ENCODE data around the gene BTRC.

BTRC gene

GRCh38 chr10:101563497-101564040 is 209.6 kb downstream of the BTRC start:
- ATAC-seq (no peak), DNase-seq (ENCODE audit: low spot score in 2 of 2) (no peak)
- Mint-ChIP-seq H3K9me3 (no peaks in the 10 kb centered on the region), H3K4me3 (no peak overlapping the region), H3K4me1 (peaks cover 36% of the 10 kb centered on the region), H3K27ac (no peak overlapping the region), H3K36me3 (no peaks in the 10 kb centered on the region)

DNA sequence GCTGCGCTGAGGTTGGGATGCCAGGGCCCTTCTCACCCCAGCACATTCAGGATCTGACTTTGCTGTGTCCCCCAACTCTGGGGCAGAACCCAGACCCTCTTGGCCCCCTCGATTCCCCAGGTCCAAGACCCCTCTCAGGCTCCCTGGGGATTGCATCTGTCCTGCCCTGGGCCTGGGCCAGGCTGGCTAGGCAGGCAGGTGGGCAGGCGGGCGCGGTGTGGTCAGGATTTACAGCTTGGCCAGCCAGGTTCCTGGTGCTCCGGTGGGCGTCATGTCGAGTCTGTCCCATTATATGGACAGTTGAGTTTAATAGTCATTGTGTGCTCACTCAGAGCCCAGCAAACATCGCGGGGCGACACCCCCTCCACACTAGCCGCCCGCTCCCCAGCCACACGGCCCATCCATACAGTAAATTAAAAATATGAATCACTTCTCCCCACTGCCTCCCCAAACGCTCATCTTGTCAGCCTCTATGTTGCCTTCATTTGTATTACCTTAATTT is 210.6 kb downstream of the BTRC start:
- no peak overlapping the region for H3K27ac Mint-ChIP-seq
- ATAC-seq = no peak

GRCh38 chr10:101565370-101565900 is 211.5 kb downstream of the BTRC start:
- H3K36me3 Mint-ChIP-seq = peaks cover 5% of the 10 kb centered on the region
- no peak overlapping the region for H3K4me3 Mint-ChIP-seq
- ATAC-seq (no peak), DNase-seq (ENCODE audit: low spot score in 2 of 2) (no peak)
- peaks cover 30% of the 10 kb centered on the region for H3K4me1 Mint-ChIP-seq
- no peak overlapping the region for H3K27ac Mint-ChIP-seq
- no peaks in the 10 kb centered on the region for H3K9me3 Mint-ChIP-seq

More for the DNA sequence above, 210.6 kb downstream of the BTRC start:
- no peaks in the 10 kb centered on the region for H3K9me3 Mint-ChIP-seq
- no peaks in the 10 kb centered on the region for H3K36me3 Mint-ChIP-seq
- peaks cover 30% of the 10 kb centered on the region for H3K4me1 Mint-ChIP-seq
- no peak for DNase-seq (ENCODE audit: low spot score in 2 of 2)
- no peak overlapping the region for H3K4me3 Mint-ChIP-seq

- ATAC-seq (no peak), DNase-seq (ENCODE audit: low spot score in 2 of 2) (no peak)
- peaks cover 30% of the 10 kb centered on the region for H3K4me1 Mint-ChIP-seq
- no peaks in the 10 kb centered on the region for H3K9me3 Mint-ChIP-seq
- peaks cover 5% of the 10 kb centered on the region for H3K36me3 Mint-ChIP-seq
- H3K27ac Mint-ChIP-seq = no peak overlapping the region
- H3K4me3 Mint-ChIP-seq = no peak overlapping the region
Measured at GRCh38 chr10:101565936-101566332, 212.0 kb downstream of the BTRC start.

DNA sequence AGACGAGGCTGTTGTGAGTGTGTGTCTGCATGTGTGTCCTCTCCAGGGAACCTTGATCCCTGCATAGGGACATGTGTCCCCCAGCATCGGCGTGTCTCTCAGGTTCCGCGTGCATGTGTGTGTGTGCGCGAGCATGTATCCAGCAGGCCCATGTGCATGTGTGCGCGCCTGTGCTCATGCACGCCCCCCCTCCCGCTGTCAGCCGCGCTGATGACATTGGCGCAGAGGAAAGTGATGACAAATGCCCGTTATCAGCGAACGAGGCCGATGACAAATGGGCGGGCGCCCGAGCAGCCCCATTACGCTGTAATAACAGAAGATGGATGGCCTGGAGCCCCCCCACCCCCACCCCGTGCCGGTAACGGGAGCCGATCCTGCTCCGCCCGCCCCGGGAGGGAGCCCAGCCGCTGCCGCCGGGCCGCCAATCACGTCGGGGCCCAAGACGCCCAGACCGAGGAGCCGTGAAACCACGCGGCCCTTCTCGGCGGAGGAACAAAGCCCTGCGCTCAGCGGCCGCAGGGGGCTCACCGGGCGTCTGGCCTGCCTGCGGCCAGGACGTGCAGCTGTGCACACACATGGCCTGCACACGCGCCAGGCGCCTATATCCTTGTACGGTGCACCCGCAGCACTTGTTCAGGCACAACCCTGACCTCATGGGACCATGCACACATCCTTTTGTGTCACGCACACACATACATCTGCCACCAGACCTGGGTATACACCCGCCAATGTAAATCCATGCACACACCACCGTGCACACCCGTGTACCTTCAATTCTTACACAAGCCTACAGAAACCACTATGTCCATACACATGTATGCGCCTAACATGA is 212.6 kb downstream of the BTRC start:
- peaks cover 5% of the 10 kb centered on the region for H3K36me3 Mint-ChIP-seq
- no peak for DNase-seq (ENCODE audit: low spot score in 2 of 2)
- ATAC-seq = no peak
- no peaks in the 10 kb centered on the region for H3K9me3 Mint-ChIP-seq
- no peak overlapping the region for H3K27ac Mint-ChIP-seq
- H3K4me1 Mint-ChIP-seq = peaks cover 26% of the 10 kb centered on the region
- H3K4me3 Mint-ChIP-seq = peak overlapping the region; percentile 2

DNA sequence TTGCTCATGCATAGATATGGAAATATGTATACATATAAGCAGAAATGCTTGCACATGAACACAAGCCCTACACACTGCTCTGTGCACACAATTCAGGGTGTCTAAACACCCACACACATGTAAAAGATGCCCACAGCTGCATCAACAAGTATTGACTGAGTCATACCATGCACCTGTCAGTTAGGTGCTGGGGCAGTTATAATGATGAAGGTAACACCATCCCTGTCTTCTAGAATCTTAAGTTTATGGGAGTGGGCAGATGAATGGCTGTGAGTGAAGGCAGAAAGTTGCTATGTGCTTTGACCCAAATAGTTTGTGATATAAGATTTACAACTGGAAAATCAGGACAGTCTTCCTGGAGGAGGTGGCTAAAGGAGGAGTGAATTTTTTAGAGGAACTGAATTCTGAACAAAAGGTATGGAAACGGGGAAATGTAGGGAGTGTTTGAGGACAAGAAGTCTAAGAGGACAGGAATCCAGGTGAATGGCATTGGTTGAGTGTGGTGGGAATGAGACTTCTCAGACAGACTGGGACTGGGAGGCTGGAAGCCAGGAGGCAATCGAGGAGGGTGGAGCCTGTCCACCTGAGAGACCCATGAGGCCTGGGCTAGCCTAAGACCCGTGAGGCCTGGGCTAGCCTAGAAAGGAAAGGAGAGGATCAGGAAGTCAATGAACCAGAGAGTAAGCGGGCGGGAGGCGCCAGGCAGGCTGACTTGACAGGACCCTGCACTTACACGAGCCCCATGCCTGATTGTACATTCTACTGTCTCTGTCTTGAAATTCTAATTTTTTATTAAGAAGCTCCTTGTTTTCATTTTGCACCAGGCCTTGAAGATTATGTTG is 213.4 kb downstream of the BTRC start:
- no peak for DNase-seq (ENCODE audit: low spot score in 2 of 2)
- H3K4me3 Mint-ChIP-seq = peak overlapping the region; percentile 2
- peaks cover 26% of the 10 kb centered on the region for H3K4me1 Mint-ChIP-seq
- H3K9me3 Mint-ChIP-seq = no peaks in the 10 kb centered on the region
- no peak overlapping the region for H3K27ac Mint-ChIP-seq
- peaks cover 5% of the 10 kb centered on the region for H3K36me3 Mint-ChIP-seq
- peak; percentile 50 for ATAC-seq

- no peaks in the 10 kb centered on the region for H3K9me3 Mint-ChIP-seq
- ATAC-seq = no peak
- peak overlapping the region; percentile 74 for H3K4me3 Mint-ChIP-seq
- H3K27ac Mint-ChIP-seq = no peak overlapping the region
- no peak for DNase-seq (ENCODE audit: low spot score in 2 of 2)
- peaks cover 5% of the 10 kb centered on the region for H3K36me3 Mint-ChIP-seq
- H3K4me1 Mint-ChIP-seq = peaks cover 26% of the 10 kb centered on the region
Measured at GRCh38 chr10:101568054-101568745, 214.2 kb downstream of the BTRC start.

DNA sequence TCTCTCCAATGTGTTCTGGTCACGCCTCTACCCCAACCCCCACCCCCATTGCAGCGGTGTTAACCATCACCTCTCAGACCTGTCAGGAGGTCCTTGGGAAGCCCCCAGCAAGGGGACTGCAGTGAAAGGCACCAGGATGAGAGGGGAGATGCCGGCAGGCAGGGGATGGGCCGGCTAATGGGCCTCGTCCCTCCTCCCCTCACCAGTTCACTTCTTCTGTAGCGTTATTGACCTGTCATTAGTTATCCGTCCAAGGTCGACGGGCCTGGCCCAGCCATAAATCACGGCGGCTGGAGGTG is 215.3 kb downstream of the BTRC start:
- H3K27ac Mint-ChIP-seq = no peak overlapping the region
- H3K36me3 Mint-ChIP-seq = peaks cover 5% of the 10 kb centered on the region
- peak overlapping the region; percentile 74 for H3K4me3 Mint-ChIP-seq
- ATAC-seq = no peak
- no peaks in the 10 kb centered on the region for H3K9me3 Mint-ChIP-seq
- peaks cover 26% of the 10 kb centered on the region for H3K4me1 Mint-ChIP-seq
- DNase-seq (ENCODE audit: low spot score in 2 of 2) = no peak

DNA sequence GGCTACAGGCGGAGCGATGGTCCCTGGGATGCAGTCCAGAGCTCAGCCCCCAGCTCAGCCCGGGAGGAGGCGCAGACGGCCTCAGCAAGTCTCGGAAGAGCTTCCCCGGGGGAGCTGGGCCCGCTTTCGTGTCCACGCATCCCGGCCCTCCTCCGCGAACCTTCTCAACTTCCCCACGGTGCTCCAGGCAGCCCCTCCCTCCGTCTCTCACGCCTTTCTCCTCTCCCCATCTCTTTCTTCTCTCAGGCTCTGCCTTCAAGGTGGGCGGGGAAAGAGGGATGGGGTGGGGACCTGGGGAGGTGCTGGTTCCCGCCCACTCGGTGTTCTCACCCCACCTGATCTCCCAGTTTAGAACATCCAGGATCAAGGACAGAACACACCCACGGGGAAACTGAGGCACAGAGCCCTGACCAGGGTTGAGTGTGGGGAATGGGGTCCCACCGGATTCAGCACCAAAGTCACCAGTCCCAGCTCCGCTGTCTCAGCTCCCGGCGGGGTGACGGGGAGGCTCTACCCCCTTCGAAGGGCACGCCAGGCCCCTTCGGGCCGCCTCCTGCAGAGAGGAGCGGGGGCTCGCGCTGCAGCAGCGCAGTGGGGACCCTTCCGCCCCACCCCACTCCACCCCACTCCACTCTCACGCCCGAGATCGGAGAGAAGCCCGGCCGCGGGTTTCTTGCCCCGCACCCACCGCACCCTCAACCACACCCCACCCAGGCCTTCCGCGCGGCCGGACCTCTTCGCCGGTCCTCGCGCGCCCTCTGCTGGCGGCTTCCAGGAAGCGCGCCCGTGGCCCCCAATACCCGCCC is 215.9 kb downstream of the BTRC start:
- DNase-seq (ENCODE audit: low spot score in 2 of 2) (peak; percentile 87 to 94), ATAC-seq (peak; percentile 79)
- no peaks in the 10 kb centered on the region for H3K9me3 Mint-ChIP-seq
- peak overlapping the region; percentile 34 for H3K27ac Mint-ChIP-seq
- peaks cover 26% of the 10 kb centered on the region for H3K4me1 Mint-ChIP-seq
- peaks cover 5% of the 10 kb centered on the region for H3K36me3 Mint-ChIP-seq
- peak overlapping the region; percentile 74 for H3K4me3 Mint-ChIP-seq

- H3K36me3 Mint-ChIP-seq = peaks cover 5% of the 10 kb centered on the region
- DNase-seq (ENCODE audit: low spot score in 2 of 2) (no peak), ATAC-seq (peak; percentile 19)
- peak overlapping the region; percentile 74 for H3K4me3 Mint-ChIP-seq
- H3K9me3 Mint-ChIP-seq = no peaks in the 10 kb centered on the region
- H3K27ac Mint-ChIP-seq = peak overlapping the region; percentile 34
- H3K4me1 Mint-ChIP-seq = peaks cover 26% of the 10 kb centered on the region
Measured at GRCh38 chr10:101570428-101571270, 216.7 kb downstream of the BTRC start.

- no peaks in the 10 kb centered on the region for H3K9me3 Mint-ChIP-seq
- H3K27ac Mint-ChIP-seq = no peak overlapping the region
- ATAC-seq (no peak), DNase-seq (ENCODE audit: low spot score in 2 of 2) (no peak)
- peak overlapping the region; percentile 74 for H3K4me3 Mint-ChIP-seq
- H3K36me3 Mint-ChIP-seq = peaks cover 5% of the 10 kb centered on the region
- peaks cover 26% of the 10 kb centered on the region for H3K4me1 Mint-ChIP-seq
Measured at GRCh38 chr10:101571271-101571925, 217.4 kb downstream of the BTRC start.

DNA sequence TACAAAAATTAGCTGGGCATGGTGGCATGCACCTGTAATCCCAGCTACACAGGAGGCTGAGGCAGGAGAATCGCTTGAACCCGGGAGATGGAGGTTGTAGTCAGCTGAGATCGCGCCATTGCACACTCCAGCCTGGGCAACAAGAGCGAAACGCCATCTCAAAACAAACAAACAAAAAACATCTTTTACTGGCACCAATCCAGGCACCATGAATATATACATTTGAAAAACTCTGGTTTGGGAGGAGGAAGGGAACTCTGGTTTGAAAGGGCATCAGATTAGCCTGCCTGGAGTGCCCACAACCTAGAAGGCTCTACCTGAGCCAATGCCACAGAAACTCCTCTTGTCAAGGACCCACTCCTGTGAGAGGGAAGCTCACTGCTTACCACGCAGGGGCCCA is 218.2 kb downstream of the BTRC start:
- DNase-seq (ENCODE audit: low spot score in 2 of 2) (no peak), ATAC-seq (no peak)
- Mint-ChIP-seq H3K36me3 (peaks cover 5% of the 10 kb centered on the region), H3K4me1 (peaks cover 21% of the 10 kb centered on the region), H3K4me3 (no peak overlapping the region), H3K27ac (no peak overlapping the region), H3K9me3 (no peaks in the 10 kb centered on the region)

DNA sequence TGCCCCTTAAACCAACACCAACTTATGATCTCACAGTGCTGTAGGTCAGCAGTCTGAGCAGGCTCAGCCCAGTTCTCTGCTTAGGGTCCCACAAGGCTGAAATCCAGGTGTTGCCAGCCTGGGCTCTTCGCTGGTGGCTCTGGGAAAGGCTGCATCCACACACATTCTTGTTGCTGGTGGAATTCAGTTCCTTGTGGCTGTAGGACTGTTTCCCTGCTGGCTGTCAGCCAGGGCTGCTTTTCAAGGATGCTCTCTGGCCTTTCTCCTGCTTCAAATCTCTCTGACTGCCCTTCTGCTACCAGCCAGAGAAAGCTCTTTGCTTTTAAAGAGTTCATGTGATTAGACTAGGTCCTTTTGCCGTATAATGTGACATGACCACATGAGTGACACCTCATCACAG is 218.8 kb downstream of the BTRC start:
- H3K4me3 Mint-ChIP-seq = no peak overlapping the region

More for the DNA sequence above, 218.8 kb downstream of the BTRC start:
- ATAC-seq (no peak), DNase-seq (ENCODE audit: low spot score in 2 of 2) (no peak)
- no peak overlapping the region for H3K27ac Mint-ChIP-seq
- peaks cover 16% of the 10 kb centered on the region for H3K4me1 Mint-ChIP-seq
- peaks cover 9% of the 10 kb centered on the region for H3K36me3 Mint-ChIP-seq
- H3K9me3 Mint-ChIP-seq = no peaks in the 10 kb centered on the region
